Liver (tissue), 9 donors: ENCODE results near the gene ZC3H13. TPM values are rescaled to one million over a fixed set of nuclear protein-coding genes. Genes with fewer than 3 reads are reported as not detected.

Experiments used
- DNase-seq: peaks from one replicate; pipeline ENCODE4 v3.0.0-alpha.2; 2017; ENCODE audit warnings: low spot score
- H3K27ac ChIP-seq, 2 donors: one replicate each; pipeline ENCODE4 v1.7.0; 2013; ENCODE audit warnings: inconsistent platforms in 2 of 2, low read length in 2 of 2, control low read depth in 1 of 2, low read depth in 1 of 2, mild to moderate bottlenecking in 1 of 2
- H3K27me3 ChIP-seq, 4 donors: one replicate each; pipeline versions ENCODE4 v1.6.1 to v1.7.0; 2013; ENCODE audit warnings: low read length in 3 of 4, inconsistent platforms in 1 of 4, mild to moderate bottlenecking in 1 of 4, moderate library complexity in 1 of 4; ENCODE audit not compliant: control insufficient read depth in 4 of 4, insufficient read depth in 4 of 4
- H3K36me3 ChIP-seq, 4 donors: one replicate each; pipeline versions ENCODE4 v1.6.1 to v1.7.0; 2013; ENCODE audit warnings: low read length in 3 of 4, mild to moderate bottlenecking in 3 of 4, low read depth in 1 of 4, moderate library complexity in 1 of 4; ENCODE audit not compliant: control insufficient read depth in 4 of 4, insufficient read depth in 3 of 4
- H3K4me1 ChIP-seq, 4 donors: one replicate each; pipeline versions ENCODE4 v1.6.1 to v1.7.0; 2013; ENCODE audit warnings: low read length in 3 of 4, mild to moderate bottlenecking in 3 of 4, moderate library complexity in 1 of 4; ENCODE audit not compliant: control insufficient read depth in 4 of 4, insufficient read depth in 4 of 4
- H3K4me3 ChIP-seq, 3 donors: one replicate each; pipeline versions ENCODE4 v1.6.1 to v1.7.0; 2013; ENCODE audit warnings: low read length in 3 of 3, control low read depth in 1 of 3, low read depth in 1 of 3, mild to moderate bottlenecking in 1 of 3
- H3K9ac ChIP-seq, 2 donors: one replicate each; pipeline ENCODE4 v1.7.0; 2013; ENCODE audit warnings: low read length in 2 of 2, mild to moderate bottlenecking in 2 of 2, moderate library complexity in 2 of 2, control low read depth in 1 of 2, low read depth in 1 of 2
- H3K9me3 ChIP-seq, 4 donors: one replicate each; pipeline versions ENCODE4 v1.6.1 to v1.7.0; 2013; ENCODE audit warnings: low read length in 3 of 4; ENCODE audit not compliant: control insufficient read depth in 4 of 4
- ATF3 ChIP-seq: IDR thresholded peaks from 2 replicates; pipeline ENCODE4 v1.6.1; 2016; ENCODE audit warnings: antibody characterized with exemption
- CTCF ChIP-seq: fragments of 150-350 bp; IDR thresholded peaks from 2 replicates; pipeline ENCODE4 v1.5.1; 2017; ENCODE audit warnings: improper control_type of control experiment, low read depth, low read length; ENCODE audit not compliant: missing input control
- EGR1 ChIP-seq, 2 donors: IDR thresholded peaks; 2 replicates each; pipeline ENCODE4 v1.6.1; 2016 to 2018; ENCODE audit warnings: antibody characterized with exemption in 2 of 2, low read depth in 2 of 2
- FOXA1 ChIP-seq: IDR thresholded peaks from 2 replicates; pipeline ENCODE4 v1.6.1; 2016; ENCODE audit warnings: antibody characterized with exemption
- FOXA2 ChIP-seq: IDR thresholded peaks from 2 replicates; pipeline ENCODE4 v1.6.1; 2016; ENCODE audit warnings: antibody characterized with exemption
- GABPA ChIP-seq, 2 donors: IDR thresholded peaks in 1 of 2; conservative IDR thresholded peaks in 1 of 2; 2 replicates each; pipeline ENCODE4 v1.6.1; 2016; ENCODE audit warnings: antibody characterized with exemption in 2 of 2, mild to moderate bottlenecking in 1 of 2, moderate library complexity in 1 of 2
- HNF4A ChIP-seq, 2 donors: conservative IDR thresholded peaks; 2 replicates each; pipeline ENCODE4 v1.6.1; 2016; ENCODE audit warnings: antibody characterized with exemption in 2 of 2, mild to moderate bottlenecking in 2 of 2
- HNF4G ChIP-seq: IDR thresholded peaks from 2 replicates; pipeline ENCODE4 v1.6.1; 2016; ENCODE audit warnings: antibody characterized with exemption
- JUND ChIP-seq, 2 donors: IDR thresholded peaks; 2 replicates each; pipeline ENCODE4 v1.6.1; 2016; ENCODE audit warnings: antibody characterized with exemption in 2 of 2
- MAX ChIP-seq: IDR thresholded peaks from 2 replicates; pipeline ENCODE4 v1.6.1; 2016; ENCODE audit warnings: antibody characterized with exemption
- NR2F2 ChIP-seq: IDR thresholded peaks from 2 replicates; pipeline ENCODE4 v1.6.1; 2016; ENCODE audit warnings: antibody characterized with exemption
- RAD21 ChIP-seq, 2 donors: IDR thresholded peaks; 2 replicates each; pipeline ENCODE4 v1.6.1; 2016; ENCODE audit warnings: antibody characterized with exemption in 2 of 2, mild to moderate bottlenecking in 2 of 2
- REST ChIP-seq: IDR thresholded peaks from 2 replicates; pipeline ENCODE4 v1.6.1; 2016; ENCODE audit warnings: antibody characterized with exemption, mild to moderate bottlenecking
- RXRA ChIP-seq, 2 donors: IDR thresholded peaks; 2 replicates each; pipeline ENCODE4 v1.6.1; 2017 to 2018; ENCODE audit warnings: antibody characterized with exemption in 2 of 2, mild to moderate bottlenecking in 1 of 2
- SP1 ChIP-seq: IDR thresholded peaks from 2 replicates; pipeline ENCODE4 v1.6.1; 2018; ENCODE audit warnings: antibody characterized with exemption, mild to moderate bottlenecking
- TAF1 ChIP-seq: conservative IDR thresholded peaks from 2 replicates; pipeline ENCODE4 v1.6.1; 2016; ENCODE audit warnings: antibody characterized with exemption, mild to moderate bottlenecking
- YY1 ChIP-seq: IDR thresholded peaks from 2 replicates; pipeline ENCODE4 v1.6.1; 2016; ENCODE audit warnings: antibody characterized with exemption, mild to moderate bottlenecking
- ZBTB33 ChIP-seq: IDR thresholded peaks from 2 replicates; pipeline ENCODE4 v1.6.1; 2016; ENCODE audit warnings: antibody characterized with exemption
- WGBS: extraction: QIAGEN DNeasy Blood & Tissue Kit; methylation state at CpG from one replicate; pipeline ENCODE4 v1.1.7; 2013; 5-methylcytosine and 5-hydroxymethylcytosine counted together
- polyA plus RNA-seq, 2 donors: library from polyadenylated mRNA; stranded (reverse) in 1 of 2; unstranded in 1 of 2; fragments of 200-250 nt in 1 of 2; fragments of >200 nt in 1 of 2; fragmentation: Nextera tagmentation in 1 of 2; extraction: Ambion mirVana in 1 of 2; gene quantifications; one replicate each; pipeline versions ENCODE4 v1.2.1 to v1.2.3, GENCODE V29; 2013 to 2015
- total RNA-seq, 2 donors: library from RNA; depleted of rRNA; stranded (reverse); fragments of >200 nt; gene quantifications; one replicate each; pipeline ENCODE4 v1.2.3, GENCODE V29; 2014
- donor health status: healthy.
- donor health status: healthy.
- donor health status: healthy.
- donor health status: healthy.
- donor health status: healthy.

The ZC3H13 gene
- total and polyA plus RNA-seq, 4 donors = 10.0 to 62.1 (median 28.9) TPM

- TF ChIP-seq MAX (no peak), EGR1 (IDR thresholded peaks at IDR 0.05; ENCODE audit: low read depth in 2 of 2) (no peak), YY1 (no peak), REST (no peak), GABPA (IDR thresholded peaks at IDR 0.05 in 1 of 2, conservative IDR thresholded peaks at IDR 0.05 in 1 of 2) (no peak), HNF4A (conservative IDR thresholded peaks at IDR 0.05) (no peak), RAD21 (IDR thresholded peaks at IDR 0.05) (no peak)
Measured at GRCh38 chr13:46050771-46051170, 1.8 kb downstream of the ZC3H13 start (continued).

- no peak for DNase-seq
- no peaks in the 10 kb centered on the region for H3K27me3 ChIP-seq
- TF ChIP-seq JUND (IDR thresholded peaks at IDR 0.05) (no peak), NR2F2 (no peak), ATF3 (no peak), FOXA2 (no peak), GABPA (IDR thresholded peaks at IDR 0.05 in 1 of 2, conservative IDR thresholded peaks at IDR 0.05 in 1 of 2) (no peak), EGR1 (IDR thresholded peaks at IDR 0.05; ENCODE audit: low read depth in 2 of 2) (no peak), ZBTB33 (no peak), HNF4A (conservative IDR thresholded peaks at IDR 0.05) (no peak), RAD21 (IDR thresholded peaks at IDR 0.05) (no peak), YY1 (no peak), MAX (no peak), TAF1 (no peak), HNF4G (no peak), SP1 (no peak), REST (no peak), CTCF (no peak), RXRA (IDR thresholded peaks at IDR 0.05) (no peak), FOXA1 (no peak)
- H3K4me1 ChIP-seq = no peaks in the 10 kb centered on the region
- H3K9ac ChIP-seq = no peak overlapping the region
- 83% methylated on average over 2 of the region's 2 CpGs for WGBS
- no peak overlapping the region for H3K27ac ChIP-seq
- H3K36me3 ChIP-seq = peaks cover 0 to 23% (median 17%) of the 10 kb centered on the region in 4 donors
- H3K4me3 ChIP-seq = no peak overlapping the region
- no peaks in the 10 kb centered on the region for H3K9me3 ChIP-seq
Measured at GRCh38 chr13:46045424-46045823, 7.1 kb downstream of the ZC3H13 start.
